Right atrium auricular region (tissue), 2 donors: Measurements from ENCODE around the gene MAPRE3. TPM values are rescaled to one million over a fixed set of nuclear protein-coding genes. Genes with fewer than 3 reads are reported as not detected.
A peak's percentile ranks its signal among the peaks of the same experiment; 100 is the strongest.

ENCODE experiments used
- DNase-seq: peaks from one replicate; pipeline ENCODE4 v3.0.0-alpha.2; 2019; ENCODE audit warnings: low spot score
- H3K27ac ChIP-seq, 2 donors: fragments of 200-600 bp; sonication (generic); 1 replicate in 1 of 2; 2 replicates in 1 of 2; pipeline ENCODE4 v1.5.1; 2016 to 2019
- H3K27me3 ChIP-seq, 2 donors: fragments of 200-600 bp; sonication (generic); one replicate each; pipeline versions ENCODE4 v1.5.1 to v1.6.0; 2017 to 2019
- H3K36me3 ChIP-seq: fragments of 200-600 bp; sonication (generic); one replicate; pipeline ENCODE4 v1.5.1; 2016
- H3K4me1 ChIP-seq, 2 donors: fragments of 200-600 bp; sonication (generic); one replicate each; pipeline versions ENCODE4 v1.5.1 to v1.6.0; 2017 to 2019
- H3K4me3 ChIP-seq, 2 donors: fragments of 200-600 bp; sonication (generic); 1 replicate in 1 of 2; 2 replicates in 1 of 2; pipeline ENCODE4 v1.5.1; 2017 to 2019; ENCODE audit warnings: mild to moderate bottlenecking in 1 of 2, moderate library complexity in 1 of 2
- H3K9me3 ChIP-seq, 2 donors: fragments of 200-600 bp; sonication (generic); one replicate each; pipeline ENCODE4 v1.5.1; 2019
- CTCF ChIP-seq, 2 donors: fragments of 200-600 bp; sonication (generic); IDR thresholded peaks; one replicate each; pipeline ENCODE4 v1.5.1; 2019; ENCODE audit warnings: antibody characterized with exemption in 2 of 2
- total RNA-seq, 2 donors: library from RNA; depleted of rRNA; stranded (reverse); fragments of >200 nt; gene quantifications; one replicate each; pipeline ENCODE4 v1.1.0, GENCODE V29; 2016

MAPRE3 gene
- total RNA-seq, 2 donors from 2014 or later, result 20.6 to 33.4 TPM

- Histone ChIP-seq H3K4me1 (peaks cover 0 to 32% of the 10 kb centered on the region in 2 donors), H3K9me3 (no peaks in the 10 kb centered on the region), H3K27ac (peak overlapping the region in 1 of 2 donors; percentile 50), H3K36me3 (no peaks in the 10 kb centered on the region), H3K27me3 (no peaks in the 10 kb centered on the region), H3K4me3 (no peak overlapping the region)
- peak; percentile 70 for DNase-seq
- peak; percentile 20 to 56 for TF ChIP-seq CTCF (IDR thresholded peaks at IDR 0.05)
Measured at GRCh38 chr2:26982102-26982742, 11.8 kb downstream of the MAPRE3 start.

- Histone ChIP-seq H3K4me1 (peaks cover 0 to 21% of the 10 kb centered on the region in 2 donors), H3K4me3 (no peak overlapping the region), H3K27ac (no peak overlapping the region), H3K36me3 (no peaks in the 10 kb centered on the region), H3K27me3 (no peaks in the 10 kb centered on the region), H3K9me3 (no peaks in the 10 kb centered on the region)
- no peak for TF ChIP-seq CTCF (IDR thresholded peaks at IDR 0.05)
- DNase-seq, result no peak
Measured at GRCh38 chr2:26983746-26984145, 13.3 kb downstream of the MAPRE3 start.

GRCh38 chr2:26985807-26986206 lies 15.4 kb downstream of the MAPRE3 start:
- H3K4me3 ChIP-seq, result no peak overlapping the region
- H3K36me3 ChIP-seq, result no peaks in the 10 kb centered on the region
- no peaks in the 10 kb centered on the region for H3K9me3 ChIP-seq
- H3K4me1 ChIP-seq, result peaks cover 0 to 13% of the 10 kb centered on the region in 2 donors
- H3K27me3 ChIP-seq, result no peaks in the 10 kb centered on the region
- DNase-seq, result no peak
- no peak overlapping the region for H3K27ac ChIP-seq
- TF ChIP-seq CTCF (IDR thresholded peaks at IDR 0.05), result no peak

- no peak for DNase-seq
- Histone ChIP-seq H3K36me3 (no peaks in the 10 kb centered on the region), H3K9me3 (no peaks in the 10 kb centered on the region), H3K4me3 (no peak overlapping the region), H3K27me3 (no peaks in the 10 kb centered on the region), H3K27ac (no peak overlapping the region), H3K4me1 (peaks cover 0 to 13% of the 10 kb centered on the region in 2 donors)
- TF ChIP-seq CTCF (IDR thresholded peaks at IDR 0.05), result no peak
Measured at GRCh38 chr2:26986576-26986975, 16.1 kb downstream of the MAPRE3 start.

- no peak for TF ChIP-seq CTCF (IDR thresholded peaks at IDR 0.05)
- Histone ChIP-seq H3K27ac (no peak overlapping the region), H3K9me3 (no peaks in the 10 kb centered on the region), H3K36me3 (no peaks in the 10 kb centered on the region), H3K4me1 (no peaks in the 10 kb centered on the region), H3K4me3 (no peak overlapping the region), H3K27me3 (no peaks in the 10 kb centered on the region)
- DNase-seq, result no peak
Measured at GRCh38 chr2:26988058-26988860, 17.8 kb downstream of the MAPRE3 start.
